ENCODE data around the gene APBB2. TPM values are rescaled to one million over a fixed set of nuclear protein-coding genes. Genes with fewer than 3 reads are reported as not detected.

The APBB2 gene
- total RNA-seq, 2 experiments from 2014 or later: 2.4 to 2.7 TPM

DNA sequence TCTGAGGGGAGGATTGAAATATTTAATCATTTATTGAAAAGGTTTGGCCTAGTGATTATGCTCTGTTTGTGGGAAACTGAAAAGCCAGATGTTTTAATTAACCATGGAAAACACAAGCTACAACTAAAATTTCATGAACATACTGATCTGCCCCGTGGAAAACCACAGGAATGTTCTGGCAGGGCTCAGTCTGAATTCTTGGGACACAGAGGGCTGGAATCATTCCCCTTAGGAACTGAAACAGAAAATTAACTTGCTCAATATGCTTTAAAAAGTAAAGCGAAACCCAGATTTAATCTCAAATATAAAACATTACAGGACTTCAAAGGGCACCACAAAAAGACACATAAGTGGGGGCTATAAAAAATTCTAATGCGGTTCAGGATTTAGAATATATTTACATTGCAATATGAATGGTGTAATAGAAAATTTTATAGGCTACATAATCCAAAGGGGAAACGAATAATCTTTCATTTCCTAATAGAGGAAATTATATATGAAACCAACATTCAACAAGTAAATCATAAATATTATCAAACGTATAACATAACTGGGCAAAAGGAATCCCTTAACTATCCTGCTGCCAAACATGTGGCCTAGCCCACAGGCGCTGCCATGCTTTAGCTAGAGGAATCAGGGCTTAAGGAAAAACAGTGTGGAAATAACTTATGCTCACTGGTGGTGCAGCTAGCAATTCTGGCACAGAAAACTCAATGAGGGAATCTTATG is 70.9 kb downstream of the APBB2 start:
- POLR2A ChIA-PET: no interaction called here
- CTCF ChIA-PET: no interaction called here

DNA sequence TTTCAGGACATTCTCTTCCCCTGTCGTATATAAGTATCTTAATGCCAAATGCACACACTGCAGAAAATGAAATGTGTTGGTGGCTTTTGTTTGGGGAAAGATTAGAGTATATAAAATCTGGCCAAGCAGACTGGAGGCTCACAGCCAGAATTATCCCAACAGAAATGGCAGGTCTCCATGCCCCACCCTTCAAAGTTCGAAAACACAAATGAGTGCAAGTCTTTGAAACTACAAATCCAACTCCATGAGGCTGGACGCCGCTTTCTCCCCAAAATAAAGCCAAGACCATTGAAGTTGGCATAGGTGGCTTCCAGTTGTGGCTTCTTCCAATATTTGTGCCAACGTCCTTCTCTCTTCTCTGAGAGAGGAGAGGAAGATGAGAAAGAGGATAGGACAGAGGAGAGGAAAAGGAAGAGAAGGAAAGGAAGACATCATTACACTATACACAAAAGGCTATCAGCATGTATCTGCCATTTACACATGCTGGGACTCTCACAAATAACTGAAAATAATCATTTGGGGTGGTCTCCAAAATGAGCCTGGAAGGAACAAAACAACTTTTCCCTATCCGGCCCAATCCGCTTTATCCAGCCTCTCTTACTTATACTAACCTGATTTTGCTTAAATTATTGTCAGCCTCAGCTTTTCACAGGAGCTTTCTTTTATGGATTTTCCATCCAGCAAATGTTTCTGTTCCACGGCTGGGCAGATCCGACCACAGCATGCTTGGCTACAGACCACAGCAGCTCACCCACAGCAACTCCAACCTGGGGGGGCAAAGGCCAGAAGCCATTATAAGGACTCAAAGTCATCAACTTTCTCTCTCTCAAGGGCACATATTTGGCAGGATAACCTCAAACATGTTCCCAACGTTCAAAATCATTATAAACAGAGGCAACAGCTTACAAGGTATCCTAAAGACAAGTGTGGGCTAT is 71.7 kb downstream of the APBB2 start:
- POLR2A ChIA-PET: no interaction called here
- CTCF ChIA-PET: no interaction called here

DNA sequence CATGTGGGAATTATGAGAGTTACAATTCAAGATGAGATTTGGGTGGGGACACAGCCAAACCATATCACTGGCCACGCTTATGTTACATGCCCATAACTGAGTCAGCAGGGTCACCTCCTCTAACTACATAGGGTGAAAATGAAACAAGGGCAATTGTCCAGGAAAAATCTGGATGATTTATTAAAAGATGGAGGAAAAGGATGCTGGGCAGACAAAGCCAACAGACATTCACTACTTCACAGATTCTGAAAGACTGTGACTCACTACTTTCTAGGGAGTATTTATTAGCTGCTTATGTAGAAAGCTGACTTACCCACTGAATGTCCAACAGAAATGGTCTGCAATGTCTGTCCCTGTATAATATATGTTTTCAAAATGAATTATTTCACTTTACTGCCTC is 72.4 kb downstream of the APBB2 start:
- CTCF ChIA-PET: no interaction called here
- POLR2A ChIA-PET: no interaction called here

DNA sequence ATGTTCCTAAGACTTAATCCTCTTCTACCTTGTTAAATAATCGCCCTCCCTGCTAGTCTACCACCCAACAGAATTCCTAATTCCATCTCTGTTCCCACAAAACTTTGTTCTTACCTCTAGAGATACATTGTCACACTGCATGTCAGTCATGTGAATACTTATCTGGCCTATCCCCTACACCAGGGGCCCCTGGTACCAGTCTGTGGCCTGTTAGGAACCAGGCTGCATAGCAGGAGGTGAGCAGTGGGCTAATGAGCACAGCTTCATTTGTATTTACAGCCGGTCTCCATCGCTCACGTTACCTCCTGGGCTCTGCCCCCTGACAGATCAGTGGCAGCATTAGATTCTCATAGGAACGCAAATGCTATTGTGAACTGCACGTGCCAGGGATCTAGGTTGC is 73.9 kb downstream of the APBB2 start:
- ChIA-PET POLR2A (no interaction called here), CTCF (no interaction called here)

DNA sequence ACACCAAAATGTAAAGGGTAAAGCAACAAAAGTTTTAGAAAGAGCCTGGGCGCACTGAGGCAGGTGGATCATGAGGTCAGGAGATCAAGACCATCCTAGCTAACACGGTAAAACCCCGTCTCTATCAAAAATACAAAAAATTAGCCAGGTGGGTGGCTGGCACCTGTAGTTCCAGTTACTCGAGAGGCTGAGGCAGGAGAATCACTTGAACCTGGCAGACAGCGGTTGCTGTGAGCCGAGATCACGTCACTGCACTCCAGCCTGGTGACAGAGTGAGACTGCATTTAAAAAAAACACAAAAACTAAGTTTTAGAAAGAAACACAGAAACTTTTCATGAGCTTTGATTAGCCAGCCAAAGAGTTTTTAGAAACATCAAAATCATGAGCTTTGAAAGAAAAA is 76.5 kb downstream of the APBB2 start:
- ChIA-PET POLR2A (no interaction called here), CTCF (no interaction called here)

DNA sequence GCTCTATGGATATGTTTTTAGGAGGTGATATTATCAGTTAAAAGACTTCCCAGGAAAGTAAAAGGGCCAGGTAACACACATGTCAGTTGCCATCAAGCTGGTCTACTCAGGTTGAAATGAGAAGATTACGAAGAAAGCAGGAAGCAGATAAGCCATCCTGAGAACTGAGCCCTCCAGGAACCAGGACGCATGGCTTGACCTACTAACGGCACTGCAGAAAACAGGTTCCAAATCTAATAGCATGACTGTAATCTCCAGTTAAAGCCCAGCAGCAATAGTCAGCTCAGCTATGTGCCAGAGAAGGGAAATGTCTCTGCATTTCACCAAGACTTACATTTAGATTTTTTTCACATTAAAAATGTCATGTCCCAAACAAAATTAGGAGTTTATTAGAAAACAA is 77.9 kb downstream of the APBB2 start:
- ChIA-PET POLR2A (no interaction called here), CTCF (no interaction called here)

DNA sequence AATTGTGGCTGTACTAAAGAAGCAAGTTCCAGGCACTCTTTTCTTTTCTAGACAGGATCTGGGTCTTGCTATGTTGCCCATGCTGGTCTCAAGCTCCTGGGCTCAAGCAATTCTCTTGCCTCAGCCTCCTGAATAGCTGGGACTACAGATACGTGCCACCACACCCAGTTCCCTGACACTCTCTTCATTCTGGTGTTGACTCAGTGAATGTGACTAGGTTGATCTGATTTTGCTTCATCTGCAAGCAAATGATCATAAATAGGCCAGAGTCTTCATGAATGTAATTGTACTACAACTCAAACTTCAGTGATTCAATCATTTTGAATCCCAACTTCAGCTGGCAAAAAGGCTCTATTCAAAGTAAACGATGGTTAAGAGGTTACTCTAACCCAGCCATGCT is 78.5 kb downstream of the APBB2 start:
- POLR2A ChIA-PET: no interaction called here

DNA sequence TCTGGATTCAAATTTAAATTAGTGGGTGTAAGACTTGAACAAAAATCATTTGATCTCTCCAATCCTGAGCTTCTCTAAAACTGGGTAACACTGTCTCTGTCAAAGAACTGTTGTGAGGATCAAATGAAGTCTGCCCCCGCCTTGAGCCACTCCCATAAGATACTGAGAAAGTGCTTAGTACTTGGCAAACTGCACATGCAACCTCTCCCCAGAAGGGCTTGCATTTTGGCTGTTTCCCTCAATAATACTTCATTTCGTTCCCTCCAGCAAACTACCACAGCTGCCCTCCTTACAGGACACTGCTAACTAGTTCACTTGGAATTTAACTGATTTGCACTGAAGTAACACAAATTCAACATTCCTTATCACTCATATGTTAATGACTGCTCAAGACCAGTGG is 79.8 kb downstream of the APBB2 start:
- POLR2A ChIA-PET: no interaction called here
- CTCF ChIA-PET: no interaction called here

More for the DNA sequence above, 78.5 kb downstream of the APBB2 start:
- CTCF ChIA-PET: no interaction called here

DNA sequence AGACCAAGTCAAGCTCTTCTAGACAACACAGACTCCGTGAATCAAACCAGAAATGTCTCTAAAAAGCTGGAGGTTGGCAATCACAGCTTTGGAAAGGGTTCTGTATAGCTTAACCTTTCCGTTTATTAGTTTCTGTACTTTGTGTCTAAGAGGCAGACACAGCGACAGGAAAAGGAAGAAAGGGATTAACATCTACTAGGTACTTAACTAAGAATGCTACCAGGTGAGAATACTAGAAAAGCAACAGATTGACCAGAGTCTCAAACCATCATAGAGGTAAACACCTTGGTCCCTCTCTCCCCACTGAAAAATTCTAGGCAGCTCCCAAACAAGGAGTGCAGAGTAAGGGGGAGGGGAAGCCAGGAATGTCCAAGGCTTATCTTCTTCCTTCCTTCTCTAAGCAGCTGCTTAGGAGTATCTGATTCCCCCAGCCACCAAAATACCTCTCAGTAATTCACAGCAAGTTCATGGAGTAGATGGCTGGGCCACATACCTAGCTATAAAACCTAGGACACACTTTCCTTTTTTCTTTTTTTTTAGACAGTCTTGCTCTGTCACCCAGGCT is 80.8 kb downstream of the APBB2 start:
- ChIA-PET CTCF (no interaction called here), POLR2A (no interaction called here)

DNA sequence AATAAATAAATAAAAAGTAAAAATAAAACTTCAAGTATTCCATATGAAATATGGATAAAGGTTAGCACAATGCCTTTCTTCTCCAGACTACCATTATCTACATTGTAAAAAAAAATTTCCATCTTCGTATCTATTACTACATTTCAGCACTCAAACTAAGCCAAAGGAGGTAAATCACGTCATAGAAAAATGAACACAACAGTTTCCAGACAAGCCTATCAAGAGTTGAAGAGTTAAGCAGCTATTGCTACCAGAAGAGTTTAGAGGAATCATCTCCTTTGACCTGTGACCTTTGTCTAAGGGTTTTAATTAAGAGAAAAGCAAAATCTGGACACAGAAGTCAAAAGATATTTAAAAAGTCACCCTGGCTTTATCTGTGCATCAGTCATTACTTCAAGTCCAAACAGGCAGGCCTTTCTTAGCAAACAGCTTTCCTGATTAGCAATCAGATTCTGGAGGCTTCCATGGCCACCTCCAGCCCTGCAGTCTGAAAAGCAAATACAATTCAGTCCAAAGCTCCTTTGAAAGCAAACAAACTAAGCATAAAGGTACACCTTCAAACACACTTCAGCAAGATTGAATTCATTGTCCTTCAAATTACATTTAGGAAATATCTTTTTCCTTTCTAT is 82.2 kb downstream of the APBB2 start:
- CTCF ChIA-PET: no interaction called here
- POLR2A ChIA-PET: no interaction called here

DNA sequence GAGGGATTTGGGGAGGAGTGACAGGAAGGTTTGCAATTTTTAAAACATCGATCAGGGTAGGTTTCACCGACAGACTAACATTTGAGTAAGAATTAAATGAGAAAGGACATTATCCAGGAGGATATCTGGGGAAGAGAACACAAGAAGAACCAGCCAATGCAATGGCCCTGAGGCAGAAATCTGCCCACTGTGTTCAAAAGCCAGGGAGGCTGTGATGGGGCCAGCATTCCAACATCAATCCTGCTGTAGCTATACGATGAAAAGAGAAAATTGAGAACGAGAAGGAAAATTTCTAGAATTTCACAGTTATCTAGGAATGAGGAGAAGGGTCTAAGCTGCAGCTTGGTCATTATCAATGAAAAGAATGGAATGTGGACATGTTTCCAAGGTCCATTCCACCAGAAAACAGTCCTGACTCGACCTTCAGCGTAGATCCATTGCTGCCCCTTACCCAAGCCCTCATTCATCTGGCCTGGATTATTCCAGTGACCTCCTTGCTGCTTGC is 84.4 kb downstream of the APBB2 start:
- POLR2A ChIA-PET: no interaction called here
- CTCF ChIA-PET: no interaction called here

DNA sequence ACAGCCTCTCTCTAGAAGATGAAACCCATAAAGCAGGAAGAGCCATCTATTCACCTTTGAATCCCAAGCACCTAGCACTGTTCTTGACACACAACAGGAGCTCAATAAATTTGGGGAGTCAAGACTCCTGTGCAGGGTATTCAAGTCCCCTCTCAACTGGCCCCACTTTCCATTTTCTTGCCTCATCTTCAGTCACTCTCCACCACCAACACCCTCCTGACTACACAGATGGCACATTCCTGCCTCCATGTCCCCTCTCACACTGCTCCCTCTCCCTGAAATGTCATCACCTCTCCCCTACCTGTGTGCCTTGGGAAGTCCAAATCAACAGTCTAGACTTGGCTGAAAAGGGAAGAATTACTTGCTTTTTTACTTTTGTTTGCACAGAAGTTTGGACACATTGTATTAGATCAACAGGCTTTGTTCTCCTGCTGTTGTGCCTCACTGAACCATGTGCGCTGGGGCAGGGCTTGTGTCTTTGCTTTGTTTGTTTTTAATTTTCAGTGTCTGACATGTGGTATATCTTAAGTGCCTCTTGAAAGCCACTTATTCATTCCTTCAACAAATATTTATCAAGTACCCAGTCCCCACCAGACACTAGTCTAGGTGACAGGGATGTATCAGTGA is 85.1 kb downstream of the APBB2 start:
- ChIA-PET CTCF (no interaction called here), POLR2A (no interaction called here)

DNA sequence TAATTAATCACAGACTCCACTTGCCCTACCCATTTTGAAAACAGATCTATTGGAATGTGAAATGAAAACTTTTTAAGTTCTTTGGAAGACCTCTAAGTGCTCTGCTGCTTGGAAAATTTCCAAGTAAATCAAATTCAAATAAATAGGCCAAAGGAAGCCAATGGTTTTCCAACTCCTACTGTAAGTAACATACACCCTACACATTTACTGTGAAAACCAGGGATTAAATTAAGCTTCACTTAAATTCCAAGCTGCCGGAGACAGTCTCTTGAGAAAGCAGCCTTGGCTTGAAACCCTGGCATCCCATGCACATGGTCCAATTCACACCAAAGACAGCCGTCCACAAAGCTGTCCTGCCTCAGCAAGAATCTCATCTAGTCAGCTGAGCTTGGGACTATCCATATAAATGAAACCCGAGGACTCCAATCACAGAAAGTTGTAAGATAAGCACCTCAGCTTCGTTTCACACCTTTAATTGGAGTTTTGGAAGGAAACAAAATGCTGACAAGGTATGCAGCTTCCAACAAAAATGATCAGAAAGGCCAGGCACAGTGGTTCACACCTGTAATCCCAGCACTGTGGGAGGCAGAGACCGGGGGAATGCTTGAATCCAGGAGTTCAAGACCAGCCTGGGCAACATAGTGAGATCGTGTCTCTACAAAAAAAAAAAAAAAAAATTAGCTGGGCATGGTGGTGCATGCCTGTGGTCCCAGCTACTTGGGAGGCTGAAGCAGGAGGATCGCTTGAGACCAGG is 88.6 kb downstream of the APBB2 start:
- CTCF ChIA-PET: no interaction called here
- POLR2A ChIA-PET: no interaction called here

DNA sequence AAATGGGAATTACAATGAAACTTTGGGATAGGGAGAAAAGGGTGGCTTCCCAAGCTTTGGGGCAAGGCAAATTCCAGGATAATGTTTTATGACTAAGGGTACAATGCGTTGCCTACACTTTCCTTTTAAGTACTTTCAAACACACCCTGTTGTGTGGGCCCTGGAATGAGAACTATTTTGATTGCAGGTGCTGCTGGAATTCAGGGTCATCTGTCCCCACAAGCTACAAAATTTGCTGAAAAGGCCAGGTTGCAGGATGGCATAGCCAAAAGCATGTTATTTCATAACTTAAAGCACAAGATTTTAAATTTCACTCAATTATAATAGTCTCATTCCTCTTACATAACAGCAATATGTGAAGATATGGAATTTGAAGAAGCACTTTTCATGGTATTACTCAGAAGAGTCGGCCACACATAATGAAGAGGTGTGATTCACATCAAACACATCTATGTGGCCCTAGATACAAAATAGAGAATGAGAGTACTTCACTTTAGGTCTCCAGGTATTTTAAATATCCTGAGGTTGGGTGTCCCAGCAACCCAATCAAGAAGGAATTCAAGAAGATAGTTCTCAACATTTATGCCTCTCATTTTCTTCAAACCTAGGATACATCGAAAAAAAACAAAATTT is 89.3 kb downstream of the APBB2 start:
- ChIA-PET CTCF (no interaction called here), POLR2A (no interaction called here)

DNA sequence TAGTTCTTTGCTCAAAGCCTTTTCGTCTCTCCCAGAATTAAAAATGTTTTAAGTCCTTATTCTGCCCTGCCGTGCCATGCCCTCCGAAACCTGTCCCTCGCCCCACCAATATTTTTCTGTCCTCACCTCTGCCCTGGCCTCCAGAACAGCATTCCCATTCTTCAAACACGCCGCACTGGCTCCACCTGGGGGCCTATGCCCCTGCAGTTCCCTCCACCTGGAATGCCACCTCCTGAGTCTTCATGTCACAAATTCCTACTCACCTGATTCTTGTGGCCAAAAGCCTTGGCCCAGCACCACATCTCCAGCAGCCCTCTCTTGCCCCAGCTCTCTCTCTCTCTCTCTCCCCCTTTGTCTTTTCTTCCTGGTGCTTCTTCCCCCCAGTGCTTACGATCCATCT is 91.6 kb downstream of the APBB2 start:
- POLR2A ChIA-PET: no interaction called here

DNA sequence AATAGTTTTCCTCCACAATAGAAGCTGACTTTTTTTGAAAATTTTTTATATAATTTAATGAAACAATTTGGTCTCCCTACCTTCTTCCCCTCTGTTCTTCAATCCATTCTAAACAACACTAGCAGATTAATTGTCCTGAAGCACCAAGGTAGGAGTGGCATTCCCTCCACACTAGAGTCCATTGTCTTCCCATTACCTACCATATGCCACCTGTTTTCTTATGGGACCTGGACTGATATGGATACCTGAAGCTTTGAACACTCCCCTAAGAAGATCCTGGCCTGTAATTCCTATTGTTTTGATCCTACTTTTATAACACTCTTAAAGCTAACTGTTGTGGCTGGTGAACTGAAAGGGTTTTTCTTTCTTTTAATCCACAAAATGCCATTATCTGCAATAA is 92.0 kb downstream of the APBB2 start:
- ChIA-PET POLR2A (no interaction called here), CTCF (no interaction called here)

More for the DNA sequence above, 91.6 kb downstream of the APBB2 start:
- CTCF ChIA-PET: no interaction called here

DNA sequence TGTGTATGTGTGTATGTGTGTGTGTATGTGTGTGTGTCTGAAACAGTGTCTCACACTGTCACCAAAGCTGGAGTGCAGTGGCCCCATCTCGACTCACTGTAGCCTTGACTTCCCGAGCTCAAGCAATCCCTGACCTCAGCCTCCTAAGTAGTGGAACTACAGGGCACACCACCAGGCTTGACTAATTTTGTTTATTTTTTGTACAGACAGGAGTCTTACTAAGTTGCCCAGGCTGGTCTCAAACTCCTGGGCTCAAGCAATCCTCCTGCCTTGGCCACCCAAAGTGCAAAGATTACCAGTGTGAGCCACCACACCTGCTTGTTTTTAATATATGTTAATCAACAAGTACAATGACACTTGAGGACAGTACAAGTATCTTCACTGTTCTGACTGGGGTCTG is 92.4 kb downstream of the APBB2 start:
- POLR2A ChIA-PET: no interaction called here
- CTCF ChIA-PET: no interaction called here

DNA sequence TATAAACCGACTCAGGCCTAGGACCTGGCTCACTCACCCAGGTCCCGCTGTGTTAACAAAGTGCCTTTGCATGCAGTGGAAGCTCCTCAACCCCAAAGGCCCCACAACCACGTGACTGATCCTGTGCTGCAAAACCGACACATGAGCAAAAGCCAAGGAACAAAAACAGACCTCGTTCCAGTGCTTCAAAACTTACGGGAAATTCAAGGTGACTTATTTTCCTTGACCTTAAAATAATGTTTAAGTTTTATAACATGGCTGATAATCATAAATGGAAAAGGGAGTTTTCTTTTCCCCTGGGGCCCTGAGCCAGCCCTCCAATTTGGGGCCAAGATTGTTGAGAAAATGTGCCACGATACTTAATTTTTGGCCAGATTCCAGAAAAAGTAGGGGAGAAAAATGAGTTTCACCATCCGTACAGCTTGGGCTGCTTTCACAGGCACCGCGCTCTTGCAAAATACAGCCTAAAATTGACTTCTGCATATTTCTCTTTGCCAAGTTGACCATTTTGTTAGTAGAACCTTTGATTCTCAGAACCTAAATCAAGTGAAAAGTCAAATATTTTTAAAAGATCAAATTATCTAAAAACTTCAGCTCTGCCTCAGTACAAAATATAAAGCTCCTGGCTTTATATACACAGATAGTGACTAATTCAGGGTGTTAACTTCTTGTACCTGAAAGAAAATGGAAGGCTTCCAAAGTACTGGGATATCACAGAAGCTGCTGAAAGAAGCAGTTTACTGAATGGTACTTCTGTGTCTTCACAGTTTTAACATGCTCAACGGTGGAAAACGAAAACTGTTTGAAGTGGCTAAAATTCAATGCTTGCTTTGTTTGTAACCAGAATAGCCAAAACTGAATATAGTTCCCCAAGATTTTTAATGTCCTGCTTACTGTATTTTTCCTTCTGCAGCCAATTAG is 93.8 kb downstream of the APBB2 start:
- ChIA-PET CTCF (no interaction called here), POLR2A (no interaction called here)

Data from activated CD8-positive, alpha-beta memory T cell treated with anti-CD3 and anti-CD28 coated beads for 36 hours (primary cell).